GM12875 (cell line): ENCODE measurements around the gene HOXB7.

ENCODE experiments used
- H3K4me3 ChIP-seq: one replicate; pipeline ENCODE4 v1.5.1; 2011; ENCODE audit warnings: low read depth, low read length, control low read depth
- TF ChIP-seq, protein P1 (sequence below): IDR thresholded peaks from 2 replicates; pipeline ENCODE4 v1.5.1; 2011; ENCODE audit warnings: low read depth, mild to moderate bottlenecking, control low read depth, inconsistent platforms, low read length, moderate library complexity, borderline replicate concordance; ENCODE audit not compliant: insufficient read depth

Gene HOXB7

DNA sequence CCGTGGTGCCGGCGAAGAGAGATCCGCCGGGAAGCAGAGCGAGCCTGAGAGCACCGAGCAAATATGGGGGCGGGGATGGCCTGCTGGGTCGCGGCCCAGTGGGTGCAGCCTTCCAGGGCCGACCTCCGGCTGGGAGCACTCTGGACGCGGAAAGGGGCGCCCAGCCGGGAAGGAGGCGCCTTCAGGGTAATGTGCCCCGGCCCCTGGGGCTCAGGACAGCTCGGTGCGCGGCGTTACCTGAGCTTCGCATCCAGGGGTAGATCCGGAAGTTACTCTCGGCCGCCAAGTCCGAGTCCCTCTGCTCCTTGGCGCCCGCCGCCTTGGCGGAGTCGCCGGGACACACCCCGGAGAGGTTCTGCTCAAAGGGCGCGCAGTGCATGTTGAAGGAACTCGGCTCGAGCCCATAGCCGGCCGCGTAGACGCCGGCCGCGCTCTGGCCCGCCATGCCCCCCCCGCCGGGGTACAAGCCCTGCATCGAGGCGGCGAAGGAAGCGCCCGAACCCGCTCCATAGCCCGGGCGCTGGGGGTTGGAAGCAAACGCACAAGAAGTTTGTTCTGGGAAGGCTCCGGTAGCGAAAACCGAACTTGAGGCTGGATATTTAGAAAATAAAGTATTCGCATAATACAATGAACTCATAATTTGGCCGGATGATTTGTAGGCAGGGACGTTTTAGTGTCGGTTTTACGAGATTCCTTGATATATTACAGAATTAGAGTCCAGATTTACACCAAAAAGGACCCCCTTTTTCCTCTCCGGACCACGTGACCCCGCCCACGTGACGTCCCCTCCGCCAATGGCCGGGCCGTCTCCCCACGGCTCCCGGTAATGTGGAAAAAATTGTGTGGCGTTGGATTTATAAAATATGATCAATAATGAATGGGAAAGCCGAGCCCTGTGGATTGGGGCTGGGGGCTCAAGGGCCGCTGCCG is at the start of gene HOXB7:
Gene HOXB7, minus strand, starts transcription at position 736 of the 930 bp plus-strand sequence. Its CDS starts 99 bp downstream, at position 637.
- peak within 1 kb of the TSS; percentile 87 for H3K4me3 ChIP-seq
- TF ChIP-seq, protein P1, sequence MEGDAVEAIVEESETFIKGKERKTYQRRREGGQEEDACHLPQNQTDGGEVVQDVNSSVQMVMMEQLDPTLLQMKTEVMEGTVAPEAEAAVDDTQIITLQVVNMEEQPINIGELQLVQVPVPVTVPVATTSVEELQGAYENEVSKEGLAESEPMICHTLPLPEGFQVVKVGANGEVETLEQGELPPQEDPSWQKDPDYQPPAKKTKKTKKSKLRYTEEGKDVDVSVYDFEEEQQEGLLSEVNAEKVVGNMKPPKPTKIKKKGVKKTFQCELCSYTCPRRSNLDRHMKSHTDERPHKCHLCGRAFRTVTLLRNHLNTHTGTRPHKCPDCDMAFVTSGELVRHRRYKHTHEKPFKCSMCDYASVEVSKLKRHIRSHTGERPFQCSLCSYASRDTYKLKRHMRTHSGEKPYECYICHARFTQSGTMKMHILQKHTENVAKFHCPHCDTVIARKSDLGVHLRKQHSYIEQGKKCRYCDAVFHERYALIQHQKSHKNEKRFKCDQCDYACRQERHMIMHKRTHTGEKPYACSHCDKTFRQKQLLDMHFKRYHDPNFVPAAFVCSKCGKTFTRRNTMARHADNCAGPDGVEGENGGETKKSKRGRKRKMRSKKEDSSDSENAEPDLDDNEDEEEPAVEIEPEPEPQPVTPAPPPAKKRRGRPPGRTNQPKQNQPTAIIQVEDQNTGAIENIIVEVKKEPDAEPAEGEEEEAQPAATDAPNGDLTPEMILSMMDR: no peak

DNA sequence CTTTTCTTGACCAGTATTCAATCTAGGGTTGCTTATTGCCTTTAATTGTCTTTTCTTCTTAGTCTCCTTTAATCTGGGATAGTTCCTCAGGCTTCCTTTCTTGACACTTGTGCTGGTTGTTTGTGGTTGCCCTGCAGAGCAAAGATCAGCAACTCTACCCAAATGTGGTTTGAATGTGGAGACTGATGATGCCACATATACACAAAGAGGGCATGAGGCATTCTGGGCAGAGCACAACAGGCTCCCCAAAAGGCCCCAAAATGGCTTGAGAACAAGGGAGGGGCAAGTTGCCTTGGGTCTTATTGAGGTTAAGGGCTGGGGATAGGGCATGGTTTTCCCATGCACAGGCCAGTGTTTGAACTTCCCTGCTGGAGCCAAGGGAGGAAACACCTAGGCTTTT is 45.1 kb upstream of the HOXB7 start:
- no peak overlapping the region for H3K4me3 ChIP-seq
- TF ChIP-seq, protein P1: no peak

DNA sequence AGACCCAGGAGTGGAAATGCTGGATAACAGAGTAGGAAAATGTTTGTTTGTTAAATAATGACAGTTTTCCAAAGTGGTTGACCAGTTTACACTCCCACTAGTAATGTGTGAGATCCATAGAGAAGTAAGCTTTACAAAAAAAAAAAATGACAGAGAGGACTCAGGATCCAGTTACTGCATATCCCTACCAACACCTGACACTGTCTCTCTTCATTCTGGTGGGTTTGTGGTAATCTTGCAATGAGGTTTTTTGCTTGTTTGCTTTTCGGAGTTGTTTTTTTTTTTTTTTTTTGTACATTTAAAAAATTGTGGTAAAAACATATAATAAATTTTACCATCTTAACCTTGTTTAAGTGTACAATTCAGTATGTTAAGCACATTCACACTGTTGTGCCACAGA is 38.9 kb upstream of the HOXB7 start:
- H3K4me3 ChIP-seq: no peak overlapping the region
- TF ChIP-seq, protein P1: no peak

DNA sequence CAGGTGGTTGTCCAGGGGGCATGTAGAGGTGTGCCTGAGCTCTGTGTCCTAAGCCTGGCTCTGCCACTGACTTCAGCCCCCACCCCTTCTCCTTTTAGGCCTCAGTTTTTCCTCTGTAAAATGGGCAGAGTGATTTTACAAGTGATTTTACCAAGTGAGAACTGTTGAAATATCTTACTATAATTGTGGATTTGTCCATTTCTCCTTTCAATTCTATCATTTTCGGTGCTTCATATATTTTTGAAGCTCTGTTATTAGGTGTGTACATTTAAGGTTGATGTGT is 37.1 kb upstream of the HOXB7 start:
- H3K4me3 ChIP-seq: no peak overlapping the region

DNA sequence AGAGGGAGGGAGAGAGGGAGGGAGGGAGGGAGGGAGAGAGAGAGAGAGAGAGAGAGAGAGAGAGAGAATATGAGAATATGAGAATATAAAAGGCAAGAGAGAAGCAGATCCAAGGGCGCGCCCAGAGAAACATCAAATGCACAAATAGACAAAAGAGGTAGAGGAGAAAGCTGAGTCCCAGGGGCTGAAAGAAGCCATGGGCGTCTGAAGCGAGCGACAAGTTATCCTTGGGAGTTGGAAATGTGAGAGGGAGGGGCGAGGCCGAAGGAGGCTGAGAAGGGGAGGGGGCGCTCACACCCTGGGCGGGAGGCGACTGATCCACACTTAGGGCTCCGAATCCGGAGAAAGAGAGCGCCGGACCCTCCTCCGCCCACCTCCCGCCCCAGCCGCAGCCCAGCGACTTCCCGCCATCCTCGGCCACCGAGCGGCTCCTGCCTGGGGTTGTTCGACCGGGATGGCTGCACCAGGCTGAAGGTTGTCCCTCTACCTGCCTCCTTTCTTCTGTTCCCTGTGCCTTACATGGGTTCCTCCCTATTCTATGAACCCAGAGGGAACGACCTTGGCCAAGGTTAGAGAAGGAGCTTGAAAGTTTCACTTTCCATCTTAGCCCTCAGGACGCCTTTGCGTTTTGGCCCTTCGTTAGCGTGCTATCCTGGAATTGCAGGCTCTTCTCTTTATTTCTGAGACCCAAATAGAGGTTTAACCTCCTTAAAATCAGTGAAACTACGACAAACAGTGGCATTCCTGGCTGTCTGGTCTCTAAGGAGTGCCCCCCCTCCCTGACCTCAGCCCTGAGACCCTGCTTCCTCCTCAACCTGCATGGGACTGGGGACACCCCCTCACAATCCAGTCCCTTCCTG is 36.5 kb upstream of the HOXB7 start:
- H3K4me3 ChIP-seq: peak overlapping the region; percentile 21
- TF ChIP-seq, protein P1: no peak

More for the DNA sequence above, 37.1 kb upstream of the HOXB7 start:
- TF ChIP-seq, protein P1: no peak

DNA sequence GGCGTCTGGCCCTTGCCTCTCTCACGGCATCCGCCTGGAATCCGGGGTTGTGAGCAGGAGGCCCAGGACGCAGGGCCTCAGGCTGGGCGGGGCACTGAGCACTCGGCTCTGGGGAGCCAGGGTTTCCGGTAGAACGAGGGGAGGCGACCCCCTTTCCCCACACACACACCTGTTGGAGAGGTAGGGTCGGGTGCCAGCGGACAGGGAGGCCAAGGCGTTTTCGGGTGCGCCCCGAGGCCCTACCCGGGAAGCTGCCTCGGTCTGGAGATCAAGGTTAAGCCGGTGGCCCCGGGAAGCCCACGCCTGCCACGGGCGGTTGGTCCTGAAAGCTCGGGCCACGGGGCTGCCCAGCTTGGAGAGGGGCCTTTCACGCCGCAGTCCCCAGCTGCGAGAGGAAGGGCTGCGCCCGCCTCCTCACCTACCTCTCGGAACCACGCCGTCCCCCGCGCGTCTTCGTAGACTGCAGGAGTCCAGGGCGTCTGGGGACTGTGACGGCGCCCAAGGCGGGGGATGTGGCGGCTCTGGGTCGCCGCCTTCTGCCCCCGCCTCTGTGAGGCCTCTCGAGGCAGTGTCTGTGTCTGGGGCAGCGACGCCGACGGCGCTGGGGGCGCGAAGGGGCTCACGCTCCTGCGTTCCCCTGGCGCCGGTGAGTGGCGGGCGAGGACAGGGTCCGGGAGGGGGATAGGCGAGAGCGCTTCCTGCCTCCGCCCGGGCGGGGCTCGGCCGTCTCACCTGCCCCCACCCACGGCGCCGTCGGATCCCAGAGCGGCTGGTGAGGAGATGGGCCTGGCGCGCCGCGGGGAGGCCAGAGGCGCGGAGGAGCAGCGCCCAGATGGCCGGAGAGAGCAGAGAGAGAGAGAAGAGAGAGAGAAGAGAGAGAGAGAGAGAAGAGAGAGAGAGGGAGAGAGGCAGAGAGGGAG is 35.6 kb upstream of the HOXB7 start:
- TF ChIP-seq, protein P1: no peak
- H3K4me3 ChIP-seq: no peak overlapping the region
